ENCODE results near the gene BTRC.
"Not testable (repeated sequence)": the region's sequence is repeated elsewhere in the genome, so short reads cannot be mapped to it uniquely, and the experiment has no call there.

BTRC gene

DNA sequence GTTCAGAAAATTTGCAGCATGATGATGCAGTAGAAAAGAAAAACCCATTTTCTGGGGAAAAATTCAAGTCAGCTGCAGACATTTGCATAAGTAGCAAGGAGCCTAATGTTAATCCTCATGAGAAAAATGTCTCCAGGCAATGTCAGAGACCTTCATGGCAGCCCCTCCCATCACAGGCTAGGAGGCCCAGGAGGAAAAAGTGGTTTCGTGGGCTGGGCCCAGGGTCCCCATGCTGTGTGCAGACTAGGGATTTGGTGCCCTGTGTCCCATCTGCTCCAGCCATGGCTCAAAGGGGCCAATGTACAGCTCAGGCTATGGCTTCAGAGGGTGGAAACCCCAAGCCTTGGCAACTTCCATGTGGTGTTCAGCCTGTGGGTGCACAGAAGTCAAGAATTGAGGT, 26.5 kb upstream of the BTRC start:
- H3K36me3 ChIP-seq (ENCODE audit: control insufficient read depth, low read depth, low read length); H3K27me3 ChIP-seq (ENCODE audit: control insufficient read depth, insufficient read depth, low read length); H3K4me1 ChIP-seq (ENCODE audit: control insufficient read depth, low read depth, low read length); H3K9ac ChIP-seq (ENCODE audit: low read length); H3K27ac ChIP-seq (ENCODE audit: low read length); H3K4me3 ChIP-seq (ENCODE audit: low read length); H3K9me3 ChIP-seq (ENCODE audit: control insufficient read depth, low read depth, low read length): not testable (repeated sequence)

DNA sequence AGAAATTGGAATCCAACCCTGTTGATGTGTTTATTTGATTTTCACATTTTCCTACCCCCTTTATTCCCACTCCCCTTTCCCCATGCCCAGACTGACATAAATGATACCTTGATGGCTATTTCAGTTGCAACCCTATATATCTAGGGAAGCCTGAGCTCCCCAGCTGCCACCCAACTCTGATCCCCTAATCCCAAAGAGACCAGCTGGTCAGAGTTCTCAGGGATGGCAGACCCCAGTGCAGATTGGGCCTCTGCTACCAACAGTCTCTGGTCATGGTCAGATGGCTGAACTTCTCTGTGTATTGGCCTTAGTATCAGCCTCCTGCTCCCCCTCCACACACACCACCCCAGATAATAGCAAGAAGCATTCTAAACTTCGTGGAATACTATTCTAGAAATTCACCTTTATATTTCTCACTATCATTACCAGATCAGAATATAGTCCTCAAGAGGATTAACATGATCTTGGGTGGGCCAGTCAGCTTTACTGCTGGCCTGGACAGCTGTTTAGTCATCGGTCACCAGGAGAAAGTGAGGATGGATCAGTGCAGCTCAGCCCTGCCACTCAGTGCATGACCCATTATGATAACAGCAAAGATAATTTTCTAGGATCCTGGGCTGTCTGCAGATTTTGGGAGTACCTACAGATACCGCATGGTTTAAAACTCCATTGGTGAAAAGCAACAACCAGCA, 24.5 kb upstream of the BTRC start:
- no peaks in the 10 kb centered on the region for H3K27me3 ChIP-seq (ENCODE audit: control insufficient read depth, insufficient read depth, low read length)

DNA sequence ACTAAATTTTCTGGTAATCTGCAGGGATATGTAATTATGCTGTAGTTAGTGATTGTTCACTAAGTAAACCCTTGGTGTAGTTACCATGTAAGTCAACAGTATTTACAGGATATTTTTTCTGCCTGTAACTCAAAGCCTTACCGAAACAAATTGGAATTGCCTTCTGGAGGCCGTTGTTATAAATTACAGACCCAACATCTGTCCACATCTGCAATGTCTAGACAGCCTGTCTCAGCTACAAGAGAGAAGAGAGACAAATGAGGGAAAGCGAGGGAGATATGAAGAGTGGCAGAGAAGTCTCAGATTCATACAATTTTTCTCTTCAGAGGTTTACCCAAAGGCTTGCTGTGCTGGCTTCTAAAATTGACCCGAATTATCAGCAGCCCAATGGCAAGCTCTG, 23.7 kb upstream of the BTRC start:
- Histone ChIP-seq H3K9me3 (ENCODE audit: control insufficient read depth, low read depth, low read length) (no peaks in the 10 kb centered on the region), H3K4me1 (ENCODE audit: control insufficient read depth, low read depth, low read length) (no peaks in the 10 kb centered on the region), H3K4me3 (ENCODE audit: low read length) (no peak overlapping the region), H3K36me3 (ENCODE audit: control insufficient read depth, low read depth, low read length) (no peaks in the 10 kb centered on the region), H3K27me3 (ENCODE audit: control insufficient read depth, insufficient read depth, low read length) (no peaks in the 10 kb centered on the region), H3K9ac (ENCODE audit: low read length) (no peak overlapping the region), H3K27ac (ENCODE audit: low read length) (no peak overlapping the region)

More for the DNA sequence above, 24.5 kb upstream of the BTRC start:
- Histone ChIP-seq H3K4me3 (ENCODE audit: low read length) (no peak overlapping the region), H3K9ac (ENCODE audit: low read length) (no peak overlapping the region), H3K4me1 (ENCODE audit: control insufficient read depth, low read depth, low read length) (no peaks in the 10 kb centered on the region), H3K9me3 (ENCODE audit: control insufficient read depth, low read depth, low read length) (no peaks in the 10 kb centered on the region), H3K27ac (ENCODE audit: low read length) (no peak overlapping the region), H3K36me3 (ENCODE audit: control insufficient read depth, low read depth, low read length) (no peaks in the 10 kb centered on the region)

DNA sequence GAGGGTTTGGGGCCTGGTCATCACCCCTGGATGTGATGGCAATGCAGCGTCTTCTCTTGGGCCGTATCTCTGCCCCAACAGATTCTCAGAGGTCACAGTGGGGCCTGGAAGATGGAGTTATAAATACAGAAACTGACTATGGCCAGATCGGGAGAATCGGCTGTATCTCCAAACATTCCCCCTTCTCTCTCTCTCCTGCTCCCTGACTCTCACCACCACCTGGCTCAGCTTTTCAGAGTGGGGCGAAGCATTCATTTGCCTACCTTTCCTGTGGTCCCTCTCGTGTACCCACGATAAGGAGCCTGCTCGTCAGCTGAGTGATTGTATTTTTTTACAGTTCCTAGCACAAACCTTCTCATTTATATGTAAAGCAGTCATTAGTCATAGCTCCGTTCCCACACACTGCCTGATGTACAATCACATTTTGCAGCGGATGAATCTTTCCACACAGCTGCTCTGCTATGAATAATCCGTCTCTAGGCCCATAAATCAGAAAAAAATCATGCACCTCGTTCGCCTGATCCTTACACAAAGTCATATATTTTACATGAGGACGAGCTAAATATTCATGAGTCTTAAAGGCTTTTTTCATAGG, 23.2 kb upstream of the BTRC start:
- Histone ChIP-seq H3K9me3 (ENCODE audit: control insufficient read depth, low read depth, low read length) (no peaks in the 10 kb centered on the region), H3K9ac (ENCODE audit: low read length) (no peak overlapping the region), H3K4me3 (ENCODE audit: low read length) (no peak overlapping the region), H3K27me3 (ENCODE audit: control insufficient read depth, insufficient read depth, low read length) (no peaks in the 10 kb centered on the region), H3K36me3 (ENCODE audit: control insufficient read depth, low read depth, low read length) (no peaks in the 10 kb centered on the region), H3K4me1 (ENCODE audit: control insufficient read depth, low read depth, low read length) (no peaks in the 10 kb centered on the region), H3K27ac (ENCODE audit: low read length) (no peak overlapping the region)

DNA sequence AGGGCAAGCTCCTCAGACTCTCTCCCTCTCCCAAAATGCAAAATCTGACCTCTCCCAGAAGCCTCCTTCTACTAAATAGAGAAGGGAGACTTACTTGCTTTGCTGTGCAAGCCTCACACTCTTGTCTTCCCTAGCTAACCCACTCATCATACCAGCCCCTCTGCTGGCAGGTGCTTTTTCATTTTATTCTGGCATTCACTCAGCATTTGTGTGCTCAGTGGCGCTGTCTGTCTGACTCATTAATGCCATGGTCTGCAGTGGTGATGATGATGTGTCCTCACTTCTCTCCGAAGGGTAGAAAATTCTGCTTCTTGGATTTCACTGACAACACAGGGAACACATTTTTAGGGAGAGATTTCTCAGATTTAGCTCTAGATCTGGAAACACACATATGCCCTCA, 22.0 kb upstream of the BTRC start:
- H3K4me1 ChIP-seq (ENCODE audit: control insufficient read depth, low read depth, low read length): no peaks in the 10 kb centered on the region
- H3K4me3 ChIP-seq (ENCODE audit: low read length): no peak overlapping the region
- no peaks in the 10 kb centered on the region for H3K9me3 ChIP-seq (ENCODE audit: control insufficient read depth, low read depth, low read length)
- no peak overlapping the region for H3K27ac ChIP-seq (ENCODE audit: low read length)
- H3K9ac ChIP-seq (ENCODE audit: low read length): no peak overlapping the region
- H3K36me3 ChIP-seq (ENCODE audit: control insufficient read depth, low read depth, low read length): no peaks in the 10 kb centered on the region
- H3K27me3 ChIP-seq (ENCODE audit: control insufficient read depth, insufficient read depth, low read length): no peaks in the 10 kb centered on the region

DNA sequence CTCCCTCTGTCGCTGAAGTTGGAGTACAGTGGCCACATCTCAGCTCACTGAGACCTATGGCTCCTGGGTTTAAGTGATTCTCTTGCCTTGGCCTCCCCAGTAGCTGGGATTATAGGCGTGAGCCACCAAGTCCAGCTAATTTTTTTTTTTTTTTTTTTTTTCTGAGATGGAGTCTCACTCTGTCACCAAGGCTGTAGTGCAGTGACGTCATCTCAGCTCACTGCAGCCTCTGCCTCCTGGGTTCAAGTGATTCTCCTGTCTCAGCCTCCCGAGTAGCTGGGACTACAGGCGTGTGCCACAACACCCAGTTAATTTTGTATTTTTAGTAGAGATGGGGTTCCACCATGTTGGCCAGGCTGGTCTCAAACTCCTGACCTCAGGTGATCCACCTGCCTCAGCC, 19.7 kb upstream of the BTRC start:
- H3K4me1 ChIP-seq (ENCODE audit: control insufficient read depth, low read depth, low read length); H3K27ac ChIP-seq (ENCODE audit: low read length); H3K4me3 ChIP-seq (ENCODE audit: low read length); H3K9me3 ChIP-seq (ENCODE audit: control insufficient read depth, low read depth, low read length); H3K36me3 ChIP-seq (ENCODE audit: control insufficient read depth, low read depth, low read length); H3K27me3 ChIP-seq (ENCODE audit: control insufficient read depth, insufficient read depth, low read length); H3K9ac ChIP-seq (ENCODE audit: low read length): not testable (repeated sequence)

DNA sequence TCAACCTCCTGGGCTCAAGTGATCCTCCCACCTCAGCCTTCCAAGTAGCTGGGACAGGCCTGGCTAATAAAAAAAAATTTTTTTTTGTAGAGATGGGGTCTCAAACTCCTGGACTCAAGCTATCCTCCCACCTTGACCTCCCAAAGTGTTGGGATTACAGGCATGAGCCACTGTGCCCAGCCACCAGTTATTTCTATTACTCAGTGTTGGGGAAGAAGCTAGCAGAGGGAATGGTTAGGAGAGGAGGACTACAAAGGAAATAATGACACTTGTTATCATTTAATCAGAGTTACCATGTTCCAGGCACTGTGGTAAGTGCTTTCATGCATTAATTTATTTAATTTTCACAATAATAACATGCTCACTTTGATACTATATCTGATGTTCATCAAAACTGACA, 17.6 kb upstream of the BTRC start:
- no peaks in the 10 kb centered on the region for H3K9me3 ChIP-seq (ENCODE audit: control insufficient read depth, low read depth, low read length)

DNA sequence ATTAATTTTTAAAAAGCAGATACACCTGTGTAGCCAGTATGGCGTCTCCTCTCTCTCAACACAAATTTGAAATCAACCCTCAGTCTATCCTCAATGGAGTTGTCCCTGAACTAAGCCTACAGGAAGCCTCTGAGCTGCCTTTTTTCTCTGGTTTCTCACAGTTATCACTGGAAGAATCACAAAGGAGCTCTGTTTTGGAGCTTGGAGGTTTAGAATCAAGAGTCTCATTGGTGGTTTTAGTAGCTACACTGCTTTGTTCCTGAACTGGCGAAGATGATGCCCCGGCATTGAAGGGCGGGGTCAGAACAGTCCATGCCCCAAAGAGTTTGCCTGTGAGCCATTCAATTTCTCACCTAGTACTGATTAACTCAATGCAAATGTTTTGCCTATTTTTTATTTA, 16.1 kb upstream of the BTRC start:
- no peak overlapping the region for H3K27ac ChIP-seq (ENCODE audit: low read length)
- H3K4me1 ChIP-seq (ENCODE audit: control insufficient read depth, low read depth, low read length): no peaks in the 10 kb centered on the region
- no peak overlapping the region for H3K9ac ChIP-seq (ENCODE audit: low read length)
- H3K36me3 ChIP-seq (ENCODE audit: control insufficient read depth, low read depth, low read length): no peaks in the 10 kb centered on the region
- H3K4me3 ChIP-seq (ENCODE audit: low read length): no peak overlapping the region
- no peaks in the 10 kb centered on the region for H3K9me3 ChIP-seq (ENCODE audit: control insufficient read depth, low read depth, low read length)
- no peaks in the 10 kb centered on the region for H3K27me3 ChIP-seq (ENCODE audit: control insufficient read depth, insufficient read depth, low read length)

More for the DNA sequence above, 17.6 kb upstream of the BTRC start:
- no peaks in the 10 kb centered on the region for H3K4me1 ChIP-seq (ENCODE audit: control insufficient read depth, low read depth, low read length)
- no peaks in the 10 kb centered on the region for H3K36me3 ChIP-seq (ENCODE audit: control insufficient read depth, low read depth, low read length)
- no peak overlapping the region for H3K9ac ChIP-seq (ENCODE audit: low read length)
- H3K4me3 ChIP-seq (ENCODE audit: low read length): no peak overlapping the region
- no peaks in the 10 kb centered on the region for H3K27me3 ChIP-seq (ENCODE audit: control insufficient read depth, insufficient read depth, low read length)
- H3K27ac ChIP-seq (ENCODE audit: low read length): no peak overlapping the region

DNA sequence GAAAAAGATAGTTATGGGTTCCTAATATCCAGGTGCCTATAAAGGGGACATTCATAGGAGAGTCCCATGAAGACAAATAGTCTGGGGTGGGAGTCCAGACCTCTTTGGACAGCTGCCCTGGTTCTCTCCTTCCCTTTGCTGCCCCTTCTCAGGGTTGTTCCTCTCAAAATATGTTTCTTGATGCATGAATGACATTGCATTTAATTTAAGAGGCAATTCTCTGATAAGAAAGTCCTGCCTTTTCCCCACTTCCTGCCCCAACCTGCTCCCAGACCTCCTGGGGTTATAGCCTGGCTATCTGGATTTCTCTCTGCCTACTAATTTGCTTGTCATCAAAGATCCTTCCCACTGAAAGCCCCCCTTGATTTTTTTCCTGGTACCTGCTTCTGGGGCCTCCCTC, 12.5 kb upstream of the BTRC start:
- no peak overlapping the region for H3K4me3 ChIP-seq (ENCODE audit: low read length)
- no peaks in the 10 kb centered on the region for H3K9me3 ChIP-seq (ENCODE audit: control insufficient read depth, low read depth, low read length)
- no peaks in the 10 kb centered on the region for H3K4me1 ChIP-seq (ENCODE audit: control insufficient read depth, low read depth, low read length)
- no peak overlapping the region for H3K27ac ChIP-seq (ENCODE audit: low read length)
- H3K9ac ChIP-seq (ENCODE audit: low read length): no peak overlapping the region
- no peaks in the 10 kb centered on the region for H3K27me3 ChIP-seq (ENCODE audit: control insufficient read depth, insufficient read depth, low read length)
- no peaks in the 10 kb centered on the region for H3K36me3 ChIP-seq (ENCODE audit: control insufficient read depth, low read depth, low read length)

DNA sequence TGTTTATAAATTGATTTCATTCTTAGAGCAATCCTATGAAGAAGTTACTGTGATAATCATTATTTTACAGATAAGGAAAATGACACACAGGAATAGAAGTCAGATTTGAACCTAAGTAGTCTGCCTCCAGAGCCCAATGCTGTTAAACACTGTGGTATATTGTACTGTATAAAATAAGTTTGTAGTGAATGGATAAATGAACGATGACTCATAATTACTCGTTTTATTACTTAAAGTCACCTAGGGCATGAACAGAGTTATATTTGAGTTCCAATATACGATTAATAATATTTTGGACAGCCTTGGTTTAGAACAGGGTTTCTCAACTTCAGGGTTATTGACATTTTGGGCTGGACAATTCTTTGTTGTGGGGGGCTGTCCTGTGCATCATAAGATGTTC, 7.8 kb upstream of the BTRC start:
- Histone ChIP-seq H3K27ac (ENCODE audit: low read length) (no peak overlapping the region), H3K9me3 (ENCODE audit: control insufficient read depth, low read depth, low read length) (no peaks in the 10 kb centered on the region), H3K4me3 (ENCODE audit: low read length) (no peak overlapping the region)

DNA sequence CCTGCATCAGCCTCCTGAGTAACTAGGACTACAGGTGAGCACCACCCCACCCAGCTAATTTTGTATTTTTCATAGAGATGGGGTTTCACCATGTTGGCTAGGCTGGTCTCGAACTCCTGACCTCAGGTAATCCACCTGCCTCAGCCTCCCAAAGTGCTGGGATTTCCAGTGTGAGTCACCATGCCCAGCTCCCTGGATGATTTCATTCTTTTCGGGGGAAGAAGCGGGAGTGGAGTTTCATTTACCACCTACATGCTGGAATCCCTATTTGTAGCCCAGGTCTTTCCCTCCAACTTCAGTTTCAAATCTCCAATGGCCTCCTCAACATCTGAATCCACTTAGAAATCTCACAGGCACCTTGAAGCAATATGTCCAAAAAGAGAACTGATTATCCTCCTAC, 2.9 kb upstream of the BTRC start:
- no peaks in the 10 kb centered on the region for H3K9me3 ChIP-seq (ENCODE audit: control insufficient read depth, low read depth, low read length)
- H3K36me3 ChIP-seq (ENCODE audit: control insufficient read depth, low read depth, low read length): no peaks in the 10 kb centered on the region
- no peak overlapping the region for H3K27ac ChIP-seq (ENCODE audit: low read length)
- H3K4me1 ChIP-seq (ENCODE audit: control insufficient read depth, low read depth, low read length): peaks cover 9% of the 10 kb centered on the region
- H3K9ac ChIP-seq (ENCODE audit: low read length): no peak overlapping the region
- H3K4me3 ChIP-seq (ENCODE audit: low read length): no peak overlapping the region
- no peaks in the 10 kb centered on the region for H3K27me3 ChIP-seq (ENCODE audit: control insufficient read depth, insufficient read depth, low read length)

More for the DNA sequence above, 7.8 kb upstream of the BTRC start:
- no peak overlapping the region for H3K9ac ChIP-seq (ENCODE audit: low read length)
- H3K4me1 ChIP-seq (ENCODE audit: control insufficient read depth, low read depth, low read length): no peaks in the 10 kb centered on the region
- H3K27me3 ChIP-seq (ENCODE audit: control insufficient read depth, insufficient read depth, low read length): no peaks in the 10 kb centered on the region
- H3K36me3 ChIP-seq (ENCODE audit: control insufficient read depth, low read depth, low read length): no peaks in the 10 kb centered on the region

DNA sequence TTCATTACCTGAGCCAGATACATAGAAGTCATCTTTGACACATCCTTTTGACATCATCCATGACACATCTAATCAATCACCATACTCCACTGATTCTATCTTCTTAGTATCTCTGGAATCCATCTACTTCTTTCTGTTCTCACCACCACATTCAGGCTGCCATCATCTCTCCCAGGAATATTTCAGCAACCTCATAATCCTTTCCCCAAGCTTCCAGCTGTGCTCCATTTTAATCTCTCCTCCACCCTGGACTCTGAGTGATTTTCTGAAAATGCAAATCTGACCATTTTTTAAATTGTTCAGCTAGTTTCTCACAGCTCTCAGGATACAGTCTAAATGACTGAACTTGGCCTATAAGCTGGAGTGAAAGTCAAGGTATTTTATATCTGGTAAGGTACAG, 2.5 kb upstream of the BTRC start:
- H3K4me1 ChIP-seq (ENCODE audit: control insufficient read depth, low read depth, low read length): peaks cover 9% of the 10 kb centered on the region
- no peaks in the 10 kb centered on the region for H3K36me3 ChIP-seq (ENCODE audit: control insufficient read depth, low read depth, low read length)
- H3K27me3 ChIP-seq (ENCODE audit: control insufficient read depth, insufficient read depth, low read length): no peaks in the 10 kb centered on the region
- H3K4me3 ChIP-seq (ENCODE audit: low read length): no peak overlapping the region
- no peak overlapping the region for H3K9ac ChIP-seq (ENCODE audit: low read length)
- H3K9me3 ChIP-seq (ENCODE audit: control insufficient read depth, low read depth, low read length): no peaks in the 10 kb centered on the region
- no peak overlapping the region for H3K27ac ChIP-seq (ENCODE audit: low read length)

Measured in iPS-18a (cell line).